Liver (tissue), 9 donors: ENCODE data around the gene LATS2. TPM values are rescaled to one million over a fixed set of nuclear protein-coding genes. Genes with fewer than 3 reads are reported as not detected.

ENCODE experiments used
- DNase-seq: peaks from one replicate; pipeline ENCODE4 v3.0.0-alpha.2; 2017; ENCODE audit warnings: low spot score
- H3K27ac ChIP-seq, 2 donors: one replicate each; pipeline ENCODE4 v1.7.0; 2013; ENCODE audit warnings: inconsistent platforms in 2 of 2, low read length in 2 of 2, control low read depth in 1 of 2, low read depth in 1 of 2, mild to moderate bottlenecking in 1 of 2
- H3K27me3 ChIP-seq, 4 donors: one replicate each; pipeline versions ENCODE4 v1.6.1 to v1.7.0; 2013; ENCODE audit warnings: low read length in 3 of 4, inconsistent platforms in 1 of 4, mild to moderate bottlenecking in 1 of 4, moderate library complexity in 1 of 4; ENCODE audit not compliant: control insufficient read depth in 4 of 4, insufficient read depth in 4 of 4
- H3K36me3 ChIP-seq, 4 donors: one replicate each; pipeline versions ENCODE4 v1.6.1 to v1.7.0; 2013; ENCODE audit warnings: low read length in 3 of 4, mild to moderate bottlenecking in 3 of 4, low read depth in 1 of 4, moderate library complexity in 1 of 4; ENCODE audit not compliant: control insufficient read depth in 4 of 4, insufficient read depth in 3 of 4
- H3K4me1 ChIP-seq, 4 donors: one replicate each; pipeline versions ENCODE4 v1.6.1 to v1.7.0; 2013; ENCODE audit warnings: low read length in 3 of 4, mild to moderate bottlenecking in 3 of 4, moderate library complexity in 1 of 4; ENCODE audit not compliant: control insufficient read depth in 4 of 4, insufficient read depth in 4 of 4
- H3K4me3 ChIP-seq, 3 donors: one replicate each; pipeline versions ENCODE4 v1.6.1 to v1.7.0; 2013; ENCODE audit warnings: low read length in 3 of 3, control low read depth in 1 of 3, low read depth in 1 of 3, mild to moderate bottlenecking in 1 of 3
- H3K9ac ChIP-seq, 2 donors: one replicate each; pipeline ENCODE4 v1.7.0; 2013; ENCODE audit warnings: low read length in 2 of 2, mild to moderate bottlenecking in 2 of 2, moderate library complexity in 2 of 2, control low read depth in 1 of 2, low read depth in 1 of 2
- H3K9me3 ChIP-seq, 4 donors: one replicate each; pipeline versions ENCODE4 v1.6.1 to v1.7.0; 2013; ENCODE audit warnings: low read length in 3 of 4; ENCODE audit not compliant: control insufficient read depth in 4 of 4
- EGR1 ChIP-seq, 2 donors: IDR thresholded peaks; 2 replicates each; pipeline ENCODE4 v1.6.1; 2016 to 2018; ENCODE audit warnings: antibody characterized with exemption in 2 of 2, low read depth in 2 of 2
- FOXA1 ChIP-seq: IDR thresholded peaks from 2 replicates; pipeline ENCODE4 v1.6.1; 2016; ENCODE audit warnings: antibody characterized with exemption
- FOXA2 ChIP-seq: IDR thresholded peaks from 2 replicates; pipeline ENCODE4 v1.6.1; 2016; ENCODE audit warnings: antibody characterized with exemption
- GABPA ChIP-seq, 2 donors: IDR thresholded peaks in 1 of 2; conservative IDR thresholded peaks in 1 of 2; 2 replicates each; pipeline ENCODE4 v1.6.1; 2016; ENCODE audit warnings: antibody characterized with exemption in 2 of 2, mild to moderate bottlenecking in 1 of 2, moderate library complexity in 1 of 2
- HNF4G ChIP-seq: IDR thresholded peaks from 2 replicates; pipeline ENCODE4 v1.6.1; 2016; ENCODE audit warnings: antibody characterized with exemption
- NR2F2 ChIP-seq: IDR thresholded peaks from 2 replicates; pipeline ENCODE4 v1.6.1; 2016; ENCODE audit warnings: antibody characterized with exemption
- RAD21 ChIP-seq, 2 donors: IDR thresholded peaks; 2 replicates each; pipeline ENCODE4 v1.6.1; 2016; ENCODE audit warnings: antibody characterized with exemption in 2 of 2, mild to moderate bottlenecking in 2 of 2
- RXRA ChIP-seq, 2 donors: IDR thresholded peaks; 2 replicates each; pipeline ENCODE4 v1.6.1; 2017 to 2018; ENCODE audit warnings: antibody characterized with exemption in 2 of 2, mild to moderate bottlenecking in 1 of 2
- SP1 ChIP-seq: IDR thresholded peaks from 2 replicates; pipeline ENCODE4 v1.6.1; 2018; ENCODE audit warnings: antibody characterized with exemption, mild to moderate bottlenecking
- TAF1 ChIP-seq: conservative IDR thresholded peaks from 2 replicates; pipeline ENCODE4 v1.6.1; 2016; ENCODE audit warnings: antibody characterized with exemption, mild to moderate bottlenecking
- YY1 ChIP-seq: IDR thresholded peaks from 2 replicates; pipeline ENCODE4 v1.6.1; 2016; ENCODE audit warnings: antibody characterized with exemption, mild to moderate bottlenecking
- WGBS: extraction: QIAGEN DNeasy Blood & Tissue Kit; methylation state at CpG from one replicate; pipeline ENCODE4 v1.1.7; 2013; 5-methylcytosine and 5-hydroxymethylcytosine counted together
- polyA plus RNA-seq, 2 donors: library from polyadenylated mRNA; stranded (reverse) in 1 of 2; unstranded in 1 of 2; fragments of 200-250 nt in 1 of 2; fragments of >200 nt in 1 of 2; fragmentation: Nextera tagmentation in 1 of 2; extraction: Ambion mirVana in 1 of 2; gene quantifications; one replicate each; pipeline versions ENCODE4 v1.2.1 to v1.2.3, GENCODE V29; 2013 to 2015
- total RNA-seq, 2 donors: library from RNA; depleted of rRNA; stranded (reverse); fragments of >200 nt; gene quantifications; one replicate each; pipeline ENCODE4 v1.2.3, GENCODE V29; 2014
- TF ChIP-seq, protein P1 (sequence below): IDR thresholded peaks from 2 replicates; pipeline ENCODE4 v1.6.1; 2016; ENCODE audit warnings: antibody characterized with exemption
- TF ChIP-seq, protein P2 (sequence below): IDR thresholded peaks from 2 replicates; pipeline ENCODE4 v1.6.1; 2016; ENCODE audit warnings: antibody characterized with exemption
- TF ChIP-seq, protein P3 (sequence below): fragments of 150-350 bp; IDR thresholded peaks from 2 replicates; pipeline ENCODE4 v1.5.1; 2017; ENCODE audit warnings: improper control_type of control experiment, low read depth, low read length; ENCODE audit not compliant: missing input control
- TF ChIP-seq, protein P4 (sequence below): IDR thresholded peaks from 2 replicates; pipeline ENCODE4 v1.6.1; 2016; ENCODE audit warnings: antibody characterized with exemption, mild to moderate bottlenecking
- TF ChIP-seq, protein P5 (sequence below): IDR thresholded peaks from 2 replicates; pipeline ENCODE4 v1.6.1; 2016; ENCODE audit warnings: antibody characterized with exemption
- donor health status: healthy.
- donor health status: healthy.
- donor health status: healthy.
- donor health status: healthy.
- donor health status: healthy.

Gene LATS2
- total and polyA plus RNA-seq, 4 donors = 1.6 to 7.0 (median 4.4) TPM

DNA sequence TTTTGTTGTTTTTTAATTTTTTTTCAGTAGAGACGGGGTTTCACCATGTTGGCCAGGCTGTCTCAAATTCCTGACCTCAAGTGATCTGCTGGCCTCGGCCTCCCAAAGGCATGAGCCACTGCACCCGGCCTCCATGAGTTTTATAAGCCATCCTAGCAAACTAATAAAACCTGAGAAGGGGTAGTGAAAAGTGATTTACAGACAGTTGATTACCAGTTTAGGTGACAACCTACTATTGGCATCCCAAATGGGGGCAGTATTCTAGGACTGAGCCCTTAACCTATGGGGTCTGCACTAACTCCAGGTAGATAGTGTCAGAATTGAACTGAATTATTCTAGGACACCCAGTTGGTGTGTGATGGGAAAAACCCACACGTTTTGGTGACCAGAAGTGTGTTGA is 6.5 kb upstream of the LATS2 start:
- H3K4me1 ChIP-seq = peaks cover 0 to 6% (median 5%) of the 10 kb centered on the region in 4 donors
- no peaks in the 10 kb centered on the region for H3K27me3 ChIP-seq
- H3K9ac ChIP-seq = no peak overlapping the region
- no peaks in the 10 kb centered on the region for H3K36me3 ChIP-seq
- H3K27ac ChIP-seq = no peak overlapping the region
- TF ChIP-seq FOXA1 (no peak), HNF4G (no peak), FOXA2 (no peak), RXRA (IDR thresholded peaks at IDR 0.05) (no peak), NR2F2 (no peak), YY1 (no peak), GABPA (IDR thresholded peaks at IDR 0.05 in 1 of 2, conservative IDR thresholded peaks at IDR 0.05 in 1 of 2) (no peak), SP1 (no peak), TAF1 (no peak)
- TF ChIP-seq, protein P1, sequence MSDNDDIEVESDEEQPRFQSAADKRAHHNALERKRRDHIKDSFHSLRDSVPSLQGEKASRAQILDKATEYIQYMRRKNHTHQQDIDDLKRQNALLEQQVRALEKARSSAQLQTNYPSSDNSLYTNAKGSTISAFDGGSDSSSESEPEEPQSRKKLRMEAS = no peak
- TF ChIP-seq, protein P2, sequence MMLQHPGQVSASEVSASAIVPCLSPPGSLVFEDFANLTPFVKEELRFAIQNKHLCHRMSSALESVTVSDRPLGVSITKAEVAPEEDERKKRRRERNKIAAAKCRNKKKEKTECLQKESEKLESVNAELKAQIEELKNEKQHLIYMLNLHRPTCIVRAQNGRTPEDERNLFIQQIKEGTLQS = no peak
- TF ChIP-seq, protein P3, sequence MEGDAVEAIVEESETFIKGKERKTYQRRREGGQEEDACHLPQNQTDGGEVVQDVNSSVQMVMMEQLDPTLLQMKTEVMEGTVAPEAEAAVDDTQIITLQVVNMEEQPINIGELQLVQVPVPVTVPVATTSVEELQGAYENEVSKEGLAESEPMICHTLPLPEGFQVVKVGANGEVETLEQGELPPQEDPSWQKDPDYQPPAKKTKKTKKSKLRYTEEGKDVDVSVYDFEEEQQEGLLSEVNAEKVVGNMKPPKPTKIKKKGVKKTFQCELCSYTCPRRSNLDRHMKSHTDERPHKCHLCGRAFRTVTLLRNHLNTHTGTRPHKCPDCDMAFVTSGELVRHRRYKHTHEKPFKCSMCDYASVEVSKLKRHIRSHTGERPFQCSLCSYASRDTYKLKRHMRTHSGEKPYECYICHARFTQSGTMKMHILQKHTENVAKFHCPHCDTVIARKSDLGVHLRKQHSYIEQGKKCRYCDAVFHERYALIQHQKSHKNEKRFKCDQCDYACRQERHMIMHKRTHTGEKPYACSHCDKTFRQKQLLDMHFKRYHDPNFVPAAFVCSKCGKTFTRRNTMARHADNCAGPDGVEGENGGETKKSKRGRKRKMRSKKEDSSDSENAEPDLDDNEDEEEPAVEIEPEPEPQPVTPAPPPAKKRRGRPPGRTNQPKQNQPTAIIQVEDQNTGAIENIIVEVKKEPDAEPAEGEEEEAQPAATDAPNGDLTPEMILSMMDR = no peak
- TF ChIP-seq, protein P4, sequence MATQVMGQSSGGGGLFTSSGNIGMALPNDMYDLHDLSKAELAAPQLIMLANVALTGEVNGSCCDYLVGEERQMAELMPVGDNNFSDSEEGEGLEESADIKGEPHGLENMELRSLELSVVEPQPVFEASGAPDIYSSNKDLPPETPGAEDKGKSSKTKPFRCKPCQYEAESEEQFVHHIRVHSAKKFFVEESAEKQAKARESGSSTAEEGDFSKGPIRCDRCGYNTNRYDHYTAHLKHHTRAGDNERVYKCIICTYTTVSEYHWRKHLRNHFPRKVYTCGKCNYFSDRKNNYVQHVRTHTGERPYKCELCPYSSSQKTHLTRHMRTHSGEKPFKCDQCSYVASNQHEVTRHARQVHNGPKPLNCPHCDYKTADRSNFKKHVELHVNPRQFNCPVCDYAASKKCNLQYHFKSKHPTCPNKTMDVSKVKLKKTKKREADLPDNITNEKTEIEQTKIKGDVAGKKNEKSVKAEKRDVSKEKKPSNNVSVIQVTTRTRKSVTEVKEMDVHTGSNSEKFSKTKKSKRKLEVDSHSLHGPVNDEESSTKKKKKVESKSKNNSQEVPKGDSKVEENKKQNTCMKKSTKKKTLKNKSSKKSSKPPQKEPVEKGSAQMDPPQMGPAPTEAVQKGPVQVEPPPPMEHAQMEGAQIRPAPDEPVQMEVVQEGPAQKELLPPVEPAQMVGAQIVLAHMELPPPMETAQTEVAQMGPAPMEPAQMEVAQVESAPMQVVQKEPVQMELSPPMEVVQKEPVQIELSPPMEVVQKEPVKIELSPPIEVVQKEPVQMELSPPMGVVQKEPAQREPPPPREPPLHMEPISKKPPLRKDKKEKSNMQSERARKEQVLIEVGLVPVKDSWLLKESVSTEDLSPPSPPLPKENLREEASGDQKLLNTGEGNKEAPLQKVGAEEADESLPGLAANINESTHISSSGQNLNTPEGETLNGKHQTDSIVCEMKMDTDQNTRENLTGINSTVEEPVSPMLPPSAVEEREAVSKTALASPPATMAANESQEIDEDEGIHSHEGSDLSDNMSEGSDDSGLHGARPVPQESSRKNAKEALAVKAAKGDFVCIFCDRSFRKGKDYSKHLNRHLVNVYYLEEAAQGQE = no peak
- TF ChIP-seq, protein P5, sequence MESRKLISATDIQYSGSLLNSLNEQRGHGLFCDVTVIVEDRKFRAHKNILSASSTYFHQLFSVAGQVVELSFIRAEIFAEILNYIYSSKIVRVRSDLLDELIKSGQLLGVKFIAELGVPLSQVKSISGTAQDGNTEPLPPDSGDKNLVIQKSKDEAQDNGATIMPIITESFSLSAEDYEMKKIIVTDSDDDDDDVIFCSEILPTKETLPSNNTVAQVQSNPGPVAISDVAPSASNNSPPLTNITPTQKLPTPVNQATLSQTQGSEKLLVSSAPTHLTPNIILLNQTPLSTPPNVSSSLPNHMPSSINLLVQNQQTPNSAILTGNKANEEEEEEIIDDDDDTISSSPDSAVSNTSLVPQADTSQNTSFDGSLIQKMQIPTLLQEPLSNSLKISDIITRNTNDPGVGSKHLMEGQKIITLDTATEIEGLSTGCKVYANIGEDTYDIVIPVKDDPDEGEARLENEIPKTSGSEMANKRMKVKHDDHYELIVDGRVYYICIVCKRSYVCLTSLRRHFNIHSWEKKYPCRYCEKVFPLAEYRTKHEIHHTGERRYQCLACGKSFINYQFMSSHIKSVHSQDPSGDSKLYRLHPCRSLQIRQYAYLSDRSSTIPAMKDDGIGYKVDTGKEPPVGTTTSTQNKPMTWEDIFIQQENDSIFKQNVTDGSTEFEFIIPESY = no peak
- no peaks in the 10 kb centered on the region for H3K9me3 ChIP-seq
- 89% methylated on average over 4 of the region's 4 CpGs for WGBS
- DNase-seq = no peak
- H3K4me3 ChIP-seq = no peak overlapping the region

DNA sequence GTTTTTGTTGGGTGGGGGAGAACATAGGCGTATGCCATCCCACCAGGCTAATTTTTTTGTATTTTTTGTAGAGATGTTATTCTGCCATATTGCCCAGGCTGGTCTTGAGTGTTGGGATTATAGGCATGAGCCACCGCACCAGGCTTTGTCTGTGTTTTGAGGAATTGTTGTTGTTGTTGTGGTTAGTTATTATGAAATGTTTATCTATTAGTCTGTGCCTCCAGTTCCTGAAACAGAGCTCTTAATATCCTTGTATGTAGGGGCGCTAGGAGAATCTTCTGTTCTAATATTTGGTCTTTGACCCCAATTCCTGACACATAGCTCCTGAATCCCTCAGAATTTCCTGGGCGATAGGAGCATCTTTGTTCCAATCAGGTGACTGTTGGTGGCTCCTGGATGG is 5.6 kb upstream of the LATS2 start:
- no peaks in the 10 kb centered on the region for H3K27me3 ChIP-seq
- 93% methylated on average over 4 of the region's 4 CpGs for WGBS
- no peak overlapping the region for H3K9ac ChIP-seq
- no peak for DNase-seq
- TF ChIP-seq TAF1 = no peak
- TF ChIP-seq RAD21 (IDR thresholded peaks at IDR 0.05) = no peak
- no peak for TF ChIP-seq FOXA2
- TF ChIP-seq SP1 = no peak
- TF ChIP-seq, protein P3 = no peak
- TF ChIP-seq, protein P4 = no peak
- no peak for TF ChIP-seq EGR1 (IDR thresholded peaks at IDR 0.05; ENCODE audit: low read depth in 2 of 2)
- no peaks in the 10 kb centered on the region for H3K36me3 ChIP-seq
- no peak overlapping the region for H3K4me3 ChIP-seq
- H3K4me1 ChIP-seq = peaks cover 0 to 6% (median 5%) of the 10 kb centered on the region in 4 donors
- no peaks in the 10 kb centered on the region for H3K9me3 ChIP-seq
- no peak overlapping the region for H3K27ac ChIP-seq
